ENCODE data around the gene FILIP1. TPM values are rescaled to one million over a fixed set of nuclear protein-coding genes. Genes with fewer than 3 reads are reported as not detected.
A peak's percentile ranks its signal among the peaks of the same experiment; 100 is the strongest.

The FILIP1 gene
- total RNA-seq, 1 donor from 2014 or later = 13.6 TPM

DNA sequence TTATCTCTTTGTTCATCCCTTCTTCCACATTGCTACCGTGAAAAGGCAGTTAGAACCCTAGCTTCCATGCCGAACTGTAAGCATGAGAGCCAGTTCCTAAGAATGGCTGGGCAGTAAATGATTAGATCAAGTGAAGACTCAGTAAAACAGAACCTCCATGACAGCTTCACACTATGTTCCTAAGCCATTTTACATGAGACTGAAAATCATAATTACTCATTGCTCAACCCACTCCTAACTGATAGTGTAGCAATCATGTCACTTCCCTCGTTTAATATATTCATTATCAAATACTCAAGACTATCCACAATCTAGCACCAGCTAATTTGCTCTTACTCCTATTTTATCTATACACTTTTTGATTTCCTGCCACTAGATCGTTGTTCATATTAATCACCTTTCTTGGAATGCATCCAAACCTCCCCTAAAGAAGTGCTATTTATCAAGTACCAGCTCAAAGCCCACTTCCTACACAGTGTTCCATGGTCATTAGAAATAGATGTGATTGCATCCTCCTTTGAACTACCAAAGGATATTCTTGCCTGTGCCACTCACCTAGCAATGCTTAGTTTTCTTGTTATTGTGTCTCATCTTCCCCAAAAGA lies 215.0 kb downstream of the FILIP1 start:
- H3K27ac ChIP-seq = no peak overlapping the region
- DNase-seq (ENCODE audit: low spot score in 2 of 2) = no peak
- intact Hi-C loops (cut with DNase I) = no loop called here
- H3K4me3 ChIP-seq = peak overlapping the region in 1 of 2 donors; percentile 11
- peaks cover 0 to 22% of the 10 kb centered on the region in 2 donors for H3K4me1 ChIP-seq
- TF ChIP-seq, protein P1, sequence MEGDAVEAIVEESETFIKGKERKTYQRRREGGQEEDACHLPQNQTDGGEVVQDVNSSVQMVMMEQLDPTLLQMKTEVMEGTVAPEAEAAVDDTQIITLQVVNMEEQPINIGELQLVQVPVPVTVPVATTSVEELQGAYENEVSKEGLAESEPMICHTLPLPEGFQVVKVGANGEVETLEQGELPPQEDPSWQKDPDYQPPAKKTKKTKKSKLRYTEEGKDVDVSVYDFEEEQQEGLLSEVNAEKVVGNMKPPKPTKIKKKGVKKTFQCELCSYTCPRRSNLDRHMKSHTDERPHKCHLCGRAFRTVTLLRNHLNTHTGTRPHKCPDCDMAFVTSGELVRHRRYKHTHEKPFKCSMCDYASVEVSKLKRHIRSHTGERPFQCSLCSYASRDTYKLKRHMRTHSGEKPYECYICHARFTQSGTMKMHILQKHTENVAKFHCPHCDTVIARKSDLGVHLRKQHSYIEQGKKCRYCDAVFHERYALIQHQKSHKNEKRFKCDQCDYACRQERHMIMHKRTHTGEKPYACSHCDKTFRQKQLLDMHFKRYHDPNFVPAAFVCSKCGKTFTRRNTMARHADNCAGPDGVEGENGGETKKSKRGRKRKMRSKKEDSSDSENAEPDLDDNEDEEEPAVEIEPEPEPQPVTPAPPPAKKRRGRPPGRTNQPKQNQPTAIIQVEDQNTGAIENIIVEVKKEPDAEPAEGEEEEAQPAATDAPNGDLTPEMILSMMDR (IDR thresholded peaks at IDR 0.05) = no peak
- no peaks in the 10 kb centered on the region for H3K36me3 ChIP-seq
- H3K27me3 ChIP-seq = no peaks in the 10 kb centered on the region
- no peaks in the 10 kb centered on the region for H3K9me3 ChIP-seq

DNA sequence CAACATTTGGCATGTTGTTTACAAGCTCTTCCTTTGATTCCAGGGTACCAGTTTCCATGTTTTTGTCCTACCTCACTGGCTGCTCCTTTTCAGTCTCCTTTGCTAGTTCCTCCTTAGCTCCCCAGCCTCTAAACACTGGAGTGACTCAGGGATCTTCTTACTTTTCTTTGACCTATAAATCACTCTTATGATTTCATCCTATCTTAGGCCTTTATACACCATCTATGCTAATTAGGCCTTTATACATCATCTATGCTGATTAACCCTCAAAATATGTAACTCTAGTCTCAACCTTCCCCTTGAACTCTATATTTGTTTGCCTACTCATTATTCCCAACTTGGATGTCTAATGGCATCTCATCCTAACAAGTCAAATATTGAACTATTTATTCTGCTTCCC lies 218.5 kb downstream of the FILIP1 start:
- intact Hi-C loops (cut with DNase I) = no loop called here
- Histone ChIP-seq H3K4me3 (no peak overlapping the region), H3K4me1 (peaks cover 0 to 19% of the 10 kb centered on the region in 2 donors), H3K36me3 (no peaks in the 10 kb centered on the region), H3K27me3 (no peaks in the 10 kb centered on the region), H3K9me3 (no peaks in the 10 kb centered on the region), H3K27ac (no peak overlapping the region)
- TF ChIP-seq, protein P1 (IDR thresholded peaks at IDR 0.05) = no peak
- DNase-seq (ENCODE audit: low spot score in 2 of 2) = no peak

DNA sequence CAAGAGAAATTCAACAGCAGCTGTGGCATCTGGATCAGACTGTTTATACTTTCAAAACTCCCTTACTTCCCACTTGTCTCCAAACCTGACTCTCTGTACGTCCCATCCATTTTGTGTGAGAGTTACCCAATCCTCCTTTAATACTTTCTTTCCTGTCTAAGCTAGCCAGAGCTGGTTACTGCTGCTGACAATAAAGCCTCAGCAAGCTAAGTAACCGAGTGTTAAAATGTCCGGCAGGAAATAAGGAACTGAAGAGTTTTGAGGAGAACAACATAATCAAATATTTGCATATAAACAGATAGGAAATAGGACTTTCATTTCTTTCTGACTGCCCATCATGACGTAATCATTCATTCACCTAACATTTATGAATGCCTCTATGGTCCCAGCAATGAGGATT lies 220.6 kb downstream of the FILIP1 start:
- intact Hi-C loops (cut with DNase I) = no loop called here
- DNase-seq (ENCODE audit: low spot score in 2 of 2) = no peak
- Histone ChIP-seq H3K4me3 (no peak overlapping the region), H3K9me3 (no peaks in the 10 kb centered on the region), H3K36me3 (no peaks in the 10 kb centered on the region), H3K27me3 (no peaks in the 10 kb centered on the region), H3K27ac (no peak overlapping the region), H3K4me1 (peaks cover 0 to 7% of the 10 kb centered on the region in 2 donors)
- TF ChIP-seq, protein P1 (IDR thresholded peaks at IDR 0.05) = no peak

DNA sequence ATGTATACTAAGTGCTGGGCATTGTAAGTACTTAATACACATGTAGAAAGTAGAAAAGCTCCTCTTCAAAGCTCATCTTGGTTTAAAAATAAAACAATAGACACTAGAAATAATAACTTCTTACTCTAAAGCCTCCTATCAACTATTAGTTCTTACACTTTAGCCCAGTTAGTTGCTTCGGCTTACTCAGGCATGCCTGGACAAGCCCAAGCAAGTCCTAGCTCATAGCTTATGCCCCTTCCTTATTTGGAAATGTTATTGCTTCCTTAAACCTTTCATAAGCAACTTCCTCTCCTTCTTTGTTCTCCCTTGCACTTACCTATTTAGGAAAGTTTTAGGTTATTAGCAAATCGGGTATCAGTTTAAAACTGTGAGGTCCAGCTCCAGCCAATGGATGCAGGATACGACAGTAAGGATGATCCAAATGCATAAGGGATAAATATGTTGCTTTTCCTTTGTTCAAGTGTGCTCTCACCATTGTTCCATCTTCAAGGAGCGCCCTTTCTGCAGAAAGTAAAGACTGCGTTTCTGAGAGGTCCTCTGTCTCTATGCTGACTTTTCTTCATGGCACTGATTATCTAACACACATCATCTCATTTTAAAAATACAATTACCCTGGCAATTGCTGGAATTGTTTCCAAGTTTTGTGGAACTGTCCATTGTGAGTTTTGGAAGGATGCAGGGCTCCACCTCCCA lies 221.3 kb downstream of the FILIP1 start:
- peak overlapping the region in 1 of 2 donors; percentile 40 for H3K27ac ChIP-seq
- TF ChIP-seq, protein P1 (IDR thresholded peaks at IDR 0.05) = no peak
- DNase-seq (ENCODE audit: low spot score in 2 of 2) = no peak
- H3K4me1 ChIP-seq = peaks cover 0 to 2% of the 10 kb centered on the region in 2 donors
- H3K4me3 ChIP-seq = no peak overlapping the region
- intact Hi-C loops (cut with DNase I) = no loop called here
- no peaks in the 10 kb centered on the region for H3K27me3 ChIP-seq
- no peaks in the 10 kb centered on the region for H3K36me3 ChIP-seq
- no peaks in the 10 kb centered on the region for H3K9me3 ChIP-seq

DNA sequence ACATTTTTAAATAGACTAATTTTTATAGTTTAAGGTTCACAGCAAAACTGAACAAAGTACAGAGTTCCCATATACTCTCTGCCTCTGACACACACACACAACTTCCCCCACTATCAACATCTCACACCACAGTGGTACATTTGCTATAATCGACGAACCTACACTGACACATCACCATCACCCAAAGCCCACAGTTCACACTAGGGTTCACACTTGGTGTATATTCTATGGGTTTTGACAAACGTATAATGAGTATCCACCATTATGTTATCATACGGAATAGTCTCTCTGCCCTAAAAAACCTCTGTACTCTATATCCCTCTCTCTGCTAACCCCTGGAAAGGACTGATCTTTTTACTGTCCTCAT lies 224.6 kb downstream of the FILIP1 start:
- Histone ChIP-seq H3K27me3 (no peaks in the 10 kb centered on the region), H3K4me3 (no peak overlapping the region), H3K4me1 (peaks cover 0 to 5% of the 10 kb centered on the region in 2 donors), H3K27ac (no peak overlapping the region), H3K9me3 (no peaks in the 10 kb centered on the region), H3K36me3 (peaks cover 8 to 9% of the 10 kb centered on the region in 2 donors)
- intact Hi-C loops (cut with DNase I) = no loop called here
- no peak for DNase-seq (ENCODE audit: low spot score in 2 of 2)
- TF ChIP-seq, protein P1 (IDR thresholded peaks at IDR 0.05) = no peak

Measured in ascending aorta (tissue), 2 donors.